Hepatocyte (in vitro differentiated cells): ENCODE results near the gene SLC15A4.

Experiments
- CTCF ChIP-seq: fragments of 200-600 bp; sonication (generic); IDR thresholded peaks from 2 replicates; pipeline ENCODE4 v1.5.1; 2016; ENCODE audit warnings: antibody characterized with exemption, mild to moderate bottlenecking; ENCODE audit not compliant: poor library complexity
- EZH2phosphoT487 ChIP-seq: fragments of 200-600 bp; sonication (generic); IDR thresholded peaks from one replicate; pipeline ENCODE4 v1.6.1; 2018; ENCODE audit warnings: antibody characterized with exemption, mild to moderate bottlenecking, low read depth, moderate library complexity; ENCODE audit not compliant: unreplicated experiment, severe bottlenecking

- TF ChIP-seq CTCF (no peak), EZH2phosphoT487 (no peak)
These were observed 5.4 kb downstream of the SLC15A4 start for GRCh38 chr12:128818065-128819022.
